IPS-15b (cell line): ENCODE results near the gene GPATCH2L.

Source experiments
- H3K27me3 ChIP-seq: one replicate; pipeline ENCODE4 v1.6.1; 2013; ENCODE audit warnings: low read length; ENCODE audit not compliant: control insufficient read depth, insufficient read depth
- H3K36me3 ChIP-seq: one replicate; pipeline ENCODE4 v1.6.1; 2013; ENCODE audit warnings: low read length; ENCODE audit not compliant: control insufficient read depth, insufficient read depth
- H3K4me1 ChIP-seq: one replicate; pipeline ENCODE4 v1.6.1; 2013; ENCODE audit warnings: mild to moderate bottlenecking, low read length; ENCODE audit not compliant: control insufficient read depth, insufficient read depth
- H3K4me3 ChIP-seq: one replicate; pipeline ENCODE4 v1.5.1; 2013; ENCODE audit warnings: low read depth, low read length
- H3K9ac ChIP-seq: one replicate; pipeline ENCODE4 v1.6.1; 2013; ENCODE audit warnings: low read depth, mild to moderate bottlenecking, low read length
- H3K9me3 ChIP-seq: one replicate; pipeline ENCODE4 v1.6.1; 2013; ENCODE audit warnings: mild to moderate bottlenecking, low read length; ENCODE audit not compliant: control insufficient read depth, insufficient read depth

Gene GPATCH2L

DNA sequence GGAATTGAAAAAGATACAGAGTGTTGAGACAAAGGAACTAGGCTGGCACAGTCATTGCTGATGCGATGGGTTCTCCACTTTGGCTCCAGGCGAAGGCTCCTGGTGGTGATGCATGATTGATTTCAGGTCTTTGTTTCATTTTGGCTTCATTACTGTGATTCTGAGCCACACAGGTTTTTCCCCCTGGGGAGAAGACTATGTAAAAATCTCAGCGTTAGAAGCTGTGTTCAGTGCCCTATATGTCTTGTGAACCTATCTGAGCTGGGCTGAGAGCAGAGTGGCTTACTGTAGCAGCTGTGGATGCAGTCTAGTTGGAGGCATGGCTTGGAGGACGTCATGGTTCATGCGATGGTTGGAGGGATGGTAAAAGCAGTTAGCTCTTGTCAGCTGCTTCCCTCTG, 54.0 kb downstream of the GPATCH2L start:
- no peaks in the 10 kb centered on the region for H3K9me3 ChIP-seq
- peaks cover 12% of the 10 kb centered on the region for H3K4me1 ChIP-seq
- H3K9ac ChIP-seq: no peak overlapping the region
- peaks cover 3% of the 10 kb centered on the region for H3K36me3 ChIP-seq
- no peak overlapping the region for H3K4me3 ChIP-seq
- no peaks in the 10 kb centered on the region for H3K27me3 ChIP-seq

DNA sequence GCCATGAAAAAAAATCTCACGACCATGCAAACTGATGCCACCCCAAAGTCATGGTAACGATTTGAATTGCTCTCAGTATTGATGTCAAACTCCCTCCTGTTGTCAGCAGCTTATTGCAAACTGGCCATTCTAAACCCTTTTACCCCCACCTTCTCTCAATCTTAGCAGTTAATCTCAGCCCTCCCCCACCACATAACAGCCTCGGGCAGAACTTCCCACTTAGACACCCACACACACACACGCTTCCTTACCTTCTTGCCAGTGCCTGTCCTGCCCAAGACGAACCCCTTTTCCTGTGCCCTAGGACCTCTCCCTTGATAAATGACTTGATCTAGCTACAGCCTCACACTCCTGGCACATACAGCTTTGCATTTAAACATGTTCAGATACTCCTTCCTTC, 56.6 kb downstream of the GPATCH2L start:
- no peaks in the 10 kb centered on the region for H3K36me3 ChIP-seq
- H3K27me3 ChIP-seq: no peaks in the 10 kb centered on the region
- H3K4me1 ChIP-seq: peaks cover 12% of the 10 kb centered on the region
- H3K9ac ChIP-seq: no peak overlapping the region
- H3K4me3 ChIP-seq: no peak overlapping the region
- H3K9me3 ChIP-seq: no peaks in the 10 kb centered on the region

DNA sequence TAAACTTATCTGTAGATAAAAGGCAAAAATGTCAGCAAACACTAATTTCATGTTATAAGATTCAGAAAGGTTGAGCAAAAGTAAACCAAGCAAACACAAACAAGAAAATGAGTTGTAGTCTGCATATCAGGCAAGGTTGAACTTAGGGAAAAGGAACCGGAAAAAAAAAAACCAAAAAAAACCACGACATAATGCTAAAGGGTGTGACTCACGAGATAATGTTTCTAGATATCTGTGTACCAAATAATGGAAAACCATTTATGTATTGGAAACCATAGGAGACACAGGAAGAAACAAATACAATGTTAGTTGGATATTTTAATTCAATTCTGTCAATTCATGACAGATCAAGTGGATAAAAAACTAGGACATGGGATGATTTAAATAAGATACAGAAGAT, 60.5 kb downstream of the GPATCH2L start:
- Histone ChIP-seq H3K4me3 (no peak overlapping the region), H3K36me3 (no peaks in the 10 kb centered on the region)

DNA sequence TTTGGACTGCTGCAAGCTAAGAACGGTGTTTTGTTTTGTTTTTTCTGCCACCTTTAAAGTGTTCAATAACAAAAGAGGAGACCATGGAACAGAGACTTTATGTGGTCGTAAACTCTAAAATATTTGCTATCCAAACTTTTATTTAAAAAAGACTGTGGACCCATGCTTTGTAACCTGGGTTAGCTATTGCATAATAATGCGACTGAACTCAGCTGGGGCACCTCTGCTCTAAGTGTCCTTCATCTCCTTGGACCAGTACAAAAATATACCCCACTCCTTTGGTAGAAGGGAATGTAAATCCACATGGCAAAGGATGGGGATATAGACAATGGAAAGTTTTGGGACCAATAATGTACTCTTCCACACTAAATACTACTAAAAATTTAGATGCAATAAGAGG, 65.5 kb downstream of the GPATCH2L start:
- no peaks in the 10 kb centered on the region for H3K9me3 ChIP-seq
- H3K4me3 ChIP-seq: no peak overlapping the region
- H3K27me3 ChIP-seq: no peaks in the 10 kb centered on the region
- no peaks in the 10 kb centered on the region for H3K36me3 ChIP-seq
- no peak overlapping the region for H3K9ac ChIP-seq
- H3K4me1 ChIP-seq: no peaks in the 10 kb centered on the region

More for the DNA sequence above, 60.5 kb downstream of the GPATCH2L start:
- no peaks in the 10 kb centered on the region for H3K9me3 ChIP-seq
- H3K9ac ChIP-seq: no peak overlapping the region
- no peaks in the 10 kb centered on the region for H3K27me3 ChIP-seq
- H3K4me1 ChIP-seq: peaks cover 12% of the 10 kb centered on the region

- Histone ChIP-seq H3K9ac (no peak overlapping the region), H3K36me3 (no peaks in the 10 kb centered on the region), H3K9me3 (no peaks in the 10 kb centered on the region), H3K4me1 (no peaks in the 10 kb centered on the region), H3K4me3 (no peak overlapping the region), H3K27me3 (no peaks in the 10 kb centered on the region)
Measured at GRCh38 chr14:76218662-76219061, 66.9 kb downstream of the GPATCH2L start.

DNA sequence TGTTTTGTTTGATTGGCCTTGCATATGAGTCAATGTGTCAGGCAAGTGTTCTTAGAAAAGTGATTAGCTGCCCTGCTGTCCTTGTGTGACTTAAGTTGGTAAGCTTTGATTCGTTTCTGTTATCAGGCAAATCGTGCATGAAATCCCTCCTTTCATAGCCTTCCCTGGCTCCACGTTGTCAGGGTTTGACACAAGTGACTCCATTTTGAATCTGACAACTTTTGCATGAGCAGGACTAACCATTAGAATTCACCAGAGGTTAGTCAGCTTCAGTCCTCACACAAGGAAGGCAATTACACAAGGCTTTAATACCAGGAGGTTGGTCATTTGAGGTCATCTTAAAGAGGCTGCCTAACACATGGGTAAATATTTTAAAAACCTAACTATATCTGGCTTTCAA, 68.2 kb downstream of the GPATCH2L start:
- no peaks in the 10 kb centered on the region for H3K9me3 ChIP-seq
- no peaks in the 10 kb centered on the region for H3K36me3 ChIP-seq
- no peak overlapping the region for H3K4me3 ChIP-seq
- H3K27me3 ChIP-seq: no peaks in the 10 kb centered on the region
- no peak overlapping the region for H3K9ac ChIP-seq
- H3K4me1 ChIP-seq: no peaks in the 10 kb centered on the region

DNA sequence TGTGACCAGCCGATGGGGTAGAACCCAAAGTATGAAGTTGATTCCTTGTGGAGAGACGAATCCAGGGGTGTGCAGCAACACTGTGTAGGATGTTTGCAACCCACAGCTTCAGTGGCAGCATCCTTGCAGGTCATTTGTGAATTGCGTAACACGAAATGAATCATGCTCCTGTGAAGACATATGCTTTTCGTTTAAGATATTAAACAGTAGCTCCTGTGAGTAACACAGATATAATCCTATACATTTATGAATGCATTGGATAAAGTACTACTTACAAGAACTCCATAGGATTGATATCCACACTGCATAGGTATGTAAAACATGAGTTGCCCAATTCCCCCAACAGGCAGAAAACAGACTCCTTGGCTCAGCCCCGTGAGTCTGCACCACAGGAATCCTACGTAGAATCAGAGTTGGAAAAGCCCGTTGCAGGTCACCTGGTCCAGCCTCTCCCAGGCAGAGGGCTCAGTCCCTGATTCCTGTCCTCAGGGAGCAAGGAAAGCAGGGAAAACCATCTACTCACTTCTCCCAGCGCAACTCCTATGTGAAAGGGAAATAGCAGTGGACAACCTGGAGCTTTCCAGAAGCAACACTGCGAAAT, 75.8 kb downstream of the GPATCH2L start:
- H3K36me3 ChIP-seq: no peaks in the 10 kb centered on the region
- H3K4me1 ChIP-seq: no peaks in the 10 kb centered on the region
- H3K9me3 ChIP-seq: no peaks in the 10 kb centered on the region
- H3K27me3 ChIP-seq: no peaks in the 10 kb centered on the region
- H3K9ac ChIP-seq: no peak overlapping the region
- H3K4me3 ChIP-seq: no peak overlapping the region

DNA sequence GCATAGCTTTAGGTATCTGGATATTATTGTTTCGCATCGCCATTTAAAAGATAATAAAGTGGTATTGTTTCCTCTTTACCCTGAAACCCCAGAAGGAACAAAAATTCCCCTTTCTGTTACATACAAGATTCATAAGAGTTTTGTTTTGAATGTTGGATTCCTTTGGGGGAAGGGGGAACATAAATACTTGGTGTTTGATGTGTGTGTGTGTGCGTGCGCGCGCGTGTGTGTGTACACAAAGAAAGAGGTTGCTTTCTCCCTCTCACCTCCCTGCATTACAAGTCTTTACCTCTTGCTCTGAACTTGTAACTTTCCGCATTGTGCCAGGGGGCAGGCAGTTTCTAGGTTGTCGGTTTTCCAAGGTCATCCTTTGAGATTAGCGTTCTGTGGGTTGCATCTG, 76.4 kb downstream of the GPATCH2L start:
- no peaks in the 10 kb centered on the region for H3K27me3 ChIP-seq
- H3K36me3 ChIP-seq: no peaks in the 10 kb centered on the region
- H3K9me3 ChIP-seq: no peaks in the 10 kb centered on the region
- no peak overlapping the region for H3K4me3 ChIP-seq
- no peaks in the 10 kb centered on the region for H3K4me1 ChIP-seq
- H3K9ac ChIP-seq: no peak overlapping the region

- Histone ChIP-seq H3K27me3 (no peaks in the 10 kb centered on the region), H3K4me3 (no peak overlapping the region), H3K9me3 (no peaks in the 10 kb centered on the region), H3K36me3 (no peaks in the 10 kb centered on the region), H3K9ac (no peak overlapping the region), H3K4me1 (no peaks in the 10 kb centered on the region)
Measured at GRCh38 chr14:76232800-76233199, 81.1 kb downstream of the GPATCH2L start.

DNA sequence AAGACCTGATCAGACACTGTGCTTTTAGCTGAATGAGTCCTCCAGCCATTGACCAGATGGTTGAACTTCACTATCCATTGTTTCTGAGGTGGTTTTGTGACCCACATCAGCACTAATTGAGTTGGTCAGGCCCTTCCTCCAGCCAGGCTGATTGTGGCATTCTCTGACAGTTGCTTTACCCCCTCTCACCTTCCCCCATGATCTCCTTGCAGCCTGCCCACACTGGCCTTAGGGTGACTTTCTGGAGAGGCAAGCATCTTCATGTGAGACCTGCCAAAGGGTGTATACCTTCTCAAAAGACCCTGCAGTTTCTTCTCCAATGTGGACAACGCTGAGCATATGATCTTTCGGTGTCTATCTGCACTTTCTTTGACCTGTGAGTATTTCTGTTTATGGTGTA, 83.9 kb downstream of the GPATCH2L start:
- Histone ChIP-seq H3K36me3 (no peaks in the 10 kb centered on the region), H3K9ac (no peak overlapping the region), H3K4me3 (no peak overlapping the region), H3K9me3 (no peaks in the 10 kb centered on the region), H3K4me1 (no peaks in the 10 kb centered on the region), H3K27me3 (no peaks in the 10 kb centered on the region)

DNA sequence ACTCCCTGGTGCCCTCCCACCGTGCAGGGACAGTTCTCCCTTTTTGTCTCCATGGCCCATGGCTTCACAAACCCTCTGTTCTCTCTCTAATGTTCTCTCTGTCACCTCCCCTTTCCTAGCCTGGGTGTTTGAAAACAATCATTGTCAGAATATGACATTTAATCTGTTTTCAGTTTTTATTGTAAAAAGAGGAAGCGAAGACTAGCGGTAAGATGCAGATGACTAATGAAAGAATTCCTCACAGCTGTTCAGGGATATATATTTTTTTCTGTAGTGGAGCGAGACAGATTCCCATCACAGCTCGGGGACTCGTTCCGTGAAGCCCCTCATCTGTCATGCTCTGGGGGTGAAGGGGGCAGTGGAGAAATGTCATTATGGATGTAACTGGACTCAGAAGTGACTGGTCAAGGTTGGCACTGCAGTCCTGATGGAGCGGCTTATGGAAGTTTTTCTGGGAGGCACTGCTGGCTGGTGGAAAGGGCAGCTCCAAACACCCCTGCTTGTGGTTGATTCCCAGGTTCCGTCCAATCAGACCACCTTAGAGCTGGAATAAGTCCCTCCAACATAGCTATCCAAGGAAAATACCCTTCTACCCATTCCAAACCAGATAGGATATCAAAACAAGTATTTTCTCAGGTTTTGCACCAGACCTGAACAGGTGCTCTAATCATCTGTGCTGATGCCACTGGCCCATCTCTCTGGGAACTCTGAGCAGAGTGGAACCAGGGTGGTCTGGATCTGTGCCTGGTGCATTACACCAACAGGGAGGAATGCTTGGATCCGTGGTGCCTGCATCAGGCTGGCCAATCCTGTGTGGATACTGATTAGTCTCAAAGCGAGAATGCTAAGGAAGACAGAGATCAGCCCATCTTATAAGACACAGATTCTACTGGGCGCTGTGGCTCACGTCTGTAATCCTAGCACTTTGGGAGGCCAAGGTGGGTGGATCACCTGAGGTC, 84.7 kb downstream of the GPATCH2L start:
- no peaks in the 10 kb centered on the region for H3K9me3 ChIP-seq
- H3K36me3 ChIP-seq: no peaks in the 10 kb centered on the region
- H3K4me3 ChIP-seq: no peak overlapping the region
- no peak overlapping the region for H3K9ac ChIP-seq
- H3K4me1 ChIP-seq: no peaks in the 10 kb centered on the region
- no peaks in the 10 kb centered on the region for H3K27me3 ChIP-seq
